ENCODE data around the gene FASN.
A peak's percentile ranks its signal among the peaks of the same experiment; 100 is the strongest.

Gene FASN

GRCh38 chr17:82055965-82056728, 41.9 kb downstream of the FASN start:
- H3K4me3 ChIP-seq (ENCODE audit: low read depth, low read length) = no peak overlapping the region
- TF ChIP-seq, protein P1, sequence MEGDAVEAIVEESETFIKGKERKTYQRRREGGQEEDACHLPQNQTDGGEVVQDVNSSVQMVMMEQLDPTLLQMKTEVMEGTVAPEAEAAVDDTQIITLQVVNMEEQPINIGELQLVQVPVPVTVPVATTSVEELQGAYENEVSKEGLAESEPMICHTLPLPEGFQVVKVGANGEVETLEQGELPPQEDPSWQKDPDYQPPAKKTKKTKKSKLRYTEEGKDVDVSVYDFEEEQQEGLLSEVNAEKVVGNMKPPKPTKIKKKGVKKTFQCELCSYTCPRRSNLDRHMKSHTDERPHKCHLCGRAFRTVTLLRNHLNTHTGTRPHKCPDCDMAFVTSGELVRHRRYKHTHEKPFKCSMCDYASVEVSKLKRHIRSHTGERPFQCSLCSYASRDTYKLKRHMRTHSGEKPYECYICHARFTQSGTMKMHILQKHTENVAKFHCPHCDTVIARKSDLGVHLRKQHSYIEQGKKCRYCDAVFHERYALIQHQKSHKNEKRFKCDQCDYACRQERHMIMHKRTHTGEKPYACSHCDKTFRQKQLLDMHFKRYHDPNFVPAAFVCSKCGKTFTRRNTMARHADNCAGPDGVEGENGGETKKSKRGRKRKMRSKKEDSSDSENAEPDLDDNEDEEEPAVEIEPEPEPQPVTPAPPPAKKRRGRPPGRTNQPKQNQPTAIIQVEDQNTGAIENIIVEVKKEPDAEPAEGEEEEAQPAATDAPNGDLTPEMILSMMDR (IDR thresholded peaks at IDR 0.05; ENCODE audit: borderline replicate concordance, insufficient read depth, low read depth, low read length) = no peak

- no peak overlapping the region for H3K4me3 ChIP-seq (ENCODE audit: low read depth, low read length)
- TF ChIP-seq, protein P1 (IDR thresholded peaks at IDR 0.05; ENCODE audit: borderline replicate concordance, insufficient read depth, low read depth, low read length) = no peak
Observed at GRCh38 chr17:82055023-82055964, 42.7 kb downstream of the FASN start.

- H3K4me3 ChIP-seq (ENCODE audit: low read depth, low read length) = no peak overlapping the region
- TF ChIP-seq, protein P1 (IDR thresholded peaks at IDR 0.05; ENCODE audit: borderline replicate concordance, insufficient read depth, low read depth, low read length) = no peak
Observed at GRCh38 chr17:82054351-82055022, 43.5 kb downstream of the FASN start.

DNA sequence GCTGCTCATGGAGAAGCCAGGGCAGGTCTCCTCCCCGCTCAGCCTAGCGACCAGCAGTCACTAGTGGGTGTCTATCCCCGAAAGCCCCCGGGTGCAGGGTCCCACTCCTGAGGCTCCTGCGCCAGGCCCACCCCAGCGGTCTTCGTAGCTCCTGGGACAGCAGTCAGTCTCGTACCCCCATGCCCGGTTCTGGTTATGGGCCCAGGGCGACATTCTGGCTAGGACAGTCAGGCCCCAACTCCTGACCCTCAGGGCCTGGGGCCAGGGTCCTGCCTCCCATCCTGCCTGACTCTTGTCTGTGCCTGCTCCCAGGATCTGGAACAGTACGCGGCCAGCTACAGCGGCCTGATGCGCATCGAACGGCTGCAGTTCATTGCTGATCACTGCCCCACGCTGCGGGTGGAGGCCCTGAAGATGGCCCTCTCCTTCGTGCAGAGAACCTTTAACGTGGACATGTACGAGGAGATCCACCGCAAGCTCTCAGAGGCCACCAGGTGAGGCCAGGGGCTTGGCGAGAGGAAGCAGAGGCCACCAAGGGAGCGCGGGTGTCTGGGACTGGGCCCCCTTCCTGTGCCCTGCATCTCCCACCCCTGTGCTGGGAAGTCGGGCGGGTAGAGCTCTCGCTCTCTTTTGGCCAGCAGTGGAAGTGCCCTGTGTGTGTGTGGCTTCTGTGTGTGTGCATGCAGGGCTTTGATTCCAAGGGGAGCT, 44.3 kb downstream of the FASN start:
- H3K4me3 ChIP-seq (ENCODE audit: low read depth, low read length) = no peak overlapping the region
- TF ChIP-seq, protein P1 (IDR thresholded peaks at IDR 0.05; ENCODE audit: borderline replicate concordance, insufficient read depth, low read depth, low read length) = no peak

GRCh38 chr17:82053130-82053529, 44.9 kb downstream of the FASN start:
- H3K4me3 ChIP-seq (ENCODE audit: low read depth, low read length) = no peak overlapping the region
- TF ChIP-seq, protein P1 (IDR thresholded peaks at IDR 0.05; ENCODE audit: borderline replicate concordance, insufficient read depth, low read depth, low read length) = no peak

DNA sequence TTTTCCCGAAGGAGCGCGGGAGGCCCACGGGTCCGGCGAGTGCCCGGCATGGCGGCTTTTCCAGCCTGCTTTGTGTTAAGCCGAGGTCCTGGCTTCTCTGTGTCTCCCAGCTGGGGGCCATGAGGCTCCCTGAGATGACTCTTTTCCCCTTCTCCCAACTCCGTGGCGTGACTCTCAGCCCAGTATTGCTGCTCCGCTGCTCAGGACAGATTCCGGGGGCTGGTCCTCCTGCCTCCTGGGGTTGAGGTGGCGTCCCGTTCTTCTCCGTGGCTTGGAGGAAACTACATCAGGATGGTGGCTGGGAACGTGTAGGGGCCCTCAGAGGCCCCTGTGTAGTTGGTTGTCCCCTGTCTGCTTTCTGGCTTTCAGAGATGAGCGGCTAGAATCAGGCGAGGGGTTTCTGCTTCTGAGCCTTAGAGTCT, 45.4 kb downstream of the FASN start:
- H3K4me3 ChIP-seq (ENCODE audit: low read depth, low read length) = peak overlapping the region; percentile 85
- TF ChIP-seq, protein P1 (IDR thresholded peaks at IDR 0.05; ENCODE audit: borderline replicate concordance, insufficient read depth, low read depth, low read length) = no peak

All from GM12875 (cell line).